ENCODE results near the gene FKBP4. TPM values are rescaled to one million over a fixed set of nuclear protein-coding genes. Genes with fewer than 3 reads are reported as not detected.

Gene FKBP4
- total and polyA plus RNA-seq, 2 experiments from 2014 or later, result 126 to 223 TPM

GRCh38 chr12:2805143-2805520 is 10.4 kb downstream of the FKBP4 start:
- peaks cover 65% of the 10 kb centered on the region for H3K36me3 Mint-ChIP-seq (ENCODE audit: low read depth)
- no peak overlapping the region for H3K4me3 Mint-ChIP-seq
- H3K27ac Mint-ChIP-seq, result no peak overlapping the region
- TF ChIP-seq STAT1 (IDR thresholded peaks at IDR 0.05; ENCODE audit: unreplicated experiment), result no peak
- TF ChIP-seq EZH2phosphoT487 (IDR thresholded peaks at IDR 0.05; ENCODE audit: unreplicated experiment), result no peak
- no peak for TF ChIP-seq POLR2AphosphoS5 (IDR thresholded peaks at IDR 0.05; ENCODE audit: low read depth)
- TF ChIP-seq ZNF331 (CRISPR knock-in tag; IDR thresholded peaks at IDR 0.05; ENCODE audit: low read depth), result no peak
- no peak for TF ChIP-seq REST (IDR thresholded peaks at IDR 0.05; ENCODE audit: unreplicated experiment)
- TF ChIP-seq ZNF462 (CRISPR knock-in tag; IDR thresholded peaks at IDR 0.05), result no peak
- TF ChIP-seq ETS1 (IDR thresholded peaks at IDR 0.05), result no peak
- TF ChIP-seq ZNF114 (CRISPR knock-in tag; IDR thresholded peaks at IDR 0.05), result no peak
- no peak for TF ChIP-seq NANOG (IDR thresholded peaks at IDR 0.05; ENCODE audit: borderline replicate concordance)
- TF ChIP-seq CREB1 (CRISPR knock-in tag; IDR thresholded peaks at IDR 0.05; ENCODE audit: low read depth), result no peak
- no peak for TF ChIP-seq EZH2 (IDR thresholded peaks at IDR 0.05; ENCODE audit: low read depth, unreplicated experiment)
- TF ChIP-seq CTCF (conservative IDR thresholded peaks at IDR 0.05; ENCODE audit: low read depth in 2 of 2), result no peak
- TF ChIP-seq JUNB (IDR thresholded peaks at IDR 0.05; ENCODE audit: unreplicated experiment), result no peak
- Histone ChIP-seq H4K20me1 (replicated peaks; ENCODE audit: insufficient read depth) (peaks cover 14% of the 10 kb centered on the region), H3K4me2 (no peak overlapping the region), H3K27me3 (ENCODE audit: insufficient read depth) (no peaks in the 10 kb centered on the region), H3F3A (replicated peaks; ENCODE audit: low read depth) (peaks cover 51% of the 10 kb centered on the region), H3K36me3 (ENCODE audit: insufficient read depth) (peaks cover 58% of the 10 kb centered on the region), H3K79me2 (replicated peaks; ENCODE audit: insufficient read depth) (no peaks in the 10 kb centered on the region), H3K4me3 (no peak overlapping the region), H3K27ac (ENCODE audit: low read depth) (no peak overlapping the region), H3K9me2 (ENCODE audit: insufficient read depth) (no peaks in the 10 kb centered on the region), H3K4me1 (ENCODE audit: insufficient read depth) (no peaks in the 10 kb centered on the region), H2AFZ (no peak overlapping the region)
- no peaks in the 10 kb centered on the region for H3K4me1 Mint-ChIP-seq
- no peak for DNase-seq (ENCODE audit: low spot score)
- no peaks in the 10 kb centered on the region for H3K9me3 Mint-ChIP-seq
- H3K27me3 Mint-ChIP-seq (ENCODE audit: insufficient read depth, low read depth, poor library complexity), result peaks cover 6% of the 10 kb centered on the region
- no peak for ATAC-seq

Measured in GM23338 (cell line).